Measurements from ENCODE around the gene PAOX.
"Not testable (repeated sequence)": the region's sequence is repeated elsewhere in the genome, so short reads cannot be mapped to it uniquely, and the experiment has no call there.

The PAOX gene

DNA sequence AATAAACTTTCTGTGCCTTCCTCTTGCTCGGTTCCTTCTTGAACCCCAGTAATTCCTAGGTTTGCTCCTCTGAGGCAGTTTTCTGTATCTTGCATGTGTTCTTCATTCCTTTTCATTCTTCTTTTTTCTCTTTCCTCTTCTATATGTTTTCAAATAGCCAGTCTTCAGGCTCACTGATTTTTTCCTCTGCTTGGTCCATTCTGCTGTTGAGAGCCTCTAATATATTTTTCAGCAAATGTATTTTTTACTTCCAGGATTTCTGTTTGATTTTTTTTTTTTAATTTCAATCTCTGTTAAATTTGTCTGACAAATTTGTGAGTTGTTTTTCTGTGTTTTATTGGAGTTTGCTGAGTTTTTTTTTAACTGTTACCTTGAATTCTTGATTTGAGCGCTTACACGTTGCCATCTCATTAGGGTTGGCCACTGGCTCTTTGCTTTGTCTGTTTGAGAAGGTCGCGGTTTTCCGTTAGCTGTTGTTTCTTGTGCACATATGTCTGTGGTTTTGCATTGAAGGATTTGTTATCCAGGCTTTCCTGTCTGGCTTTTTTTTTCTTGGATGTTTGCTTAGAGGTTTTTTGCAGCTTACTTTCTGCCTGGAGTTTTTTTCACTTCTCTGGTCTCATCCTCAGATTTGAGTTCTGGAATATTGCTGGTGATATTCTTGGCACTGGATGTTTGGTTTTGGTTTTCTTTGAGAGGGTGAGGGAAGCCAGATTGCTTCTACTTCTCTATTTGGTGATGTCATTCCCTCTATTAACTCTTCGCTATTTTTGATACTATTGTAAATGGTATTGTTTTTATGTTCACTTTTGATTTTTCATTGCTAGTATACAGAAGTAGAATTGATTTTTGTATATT is 32.7 kb downstream of the PAOX start:
- DNase-seq = no peak

DNA sequence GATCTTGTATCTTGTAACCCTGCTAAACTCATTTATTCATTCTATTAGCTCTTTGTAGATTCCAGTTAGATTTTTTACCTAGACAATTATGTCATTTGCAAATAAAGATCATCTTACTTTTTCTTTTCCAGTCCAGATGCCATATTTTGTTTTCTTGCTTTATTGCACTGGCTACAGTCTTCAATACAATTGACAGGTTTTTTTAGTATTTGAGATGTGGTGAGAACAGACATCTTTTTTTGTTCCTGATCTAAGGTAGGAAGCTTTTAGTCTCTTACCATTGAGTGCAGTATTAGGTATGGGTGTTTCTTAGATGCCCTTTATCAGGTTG is 33.3 kb downstream of the PAOX start:
- DNase-seq = no peak

DNA sequence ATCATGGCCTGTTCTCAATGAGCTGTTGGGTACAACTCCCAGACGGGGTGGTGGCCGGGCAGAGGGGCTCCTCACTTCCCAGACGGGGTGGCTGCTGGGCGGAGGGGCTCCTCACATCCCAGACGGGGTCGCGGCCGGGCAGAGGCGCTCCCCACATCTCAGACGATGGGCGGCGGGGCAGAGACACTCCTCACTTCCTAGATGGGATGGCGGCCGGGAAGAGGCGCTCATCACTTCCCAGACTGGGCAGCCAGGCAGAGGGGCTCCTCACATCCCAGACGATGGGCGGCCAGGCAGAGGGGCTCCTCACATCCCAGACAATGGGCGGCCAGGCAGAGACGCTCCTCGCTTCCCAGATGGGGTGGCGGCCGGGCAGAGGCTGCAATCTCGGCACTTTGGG is 35.3 kb downstream of the PAOX start:
- not testable (repeated sequence) for DNase-seq

DNA sequence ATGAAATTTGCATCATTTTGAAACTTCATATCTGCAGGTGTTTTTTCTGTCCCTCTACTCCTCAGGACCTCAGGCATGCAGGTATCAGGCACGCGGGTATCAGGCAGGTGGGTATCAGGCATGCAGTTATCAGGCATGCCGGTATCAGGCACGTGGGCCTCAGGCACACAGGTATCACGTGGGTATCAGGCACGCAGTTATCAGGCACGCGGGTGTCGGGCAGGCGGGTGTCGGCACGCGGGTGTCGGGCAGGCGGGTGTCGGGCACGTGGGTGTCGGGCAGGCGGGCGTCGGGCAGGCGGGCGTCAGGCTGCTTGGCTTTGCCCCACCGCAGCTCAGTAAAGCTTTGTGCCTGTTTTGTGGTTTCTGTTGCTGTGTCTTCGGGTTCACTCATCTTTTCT is 36.7 kb downstream of the PAOX start:
- no peak for DNase-seq

DNA sequence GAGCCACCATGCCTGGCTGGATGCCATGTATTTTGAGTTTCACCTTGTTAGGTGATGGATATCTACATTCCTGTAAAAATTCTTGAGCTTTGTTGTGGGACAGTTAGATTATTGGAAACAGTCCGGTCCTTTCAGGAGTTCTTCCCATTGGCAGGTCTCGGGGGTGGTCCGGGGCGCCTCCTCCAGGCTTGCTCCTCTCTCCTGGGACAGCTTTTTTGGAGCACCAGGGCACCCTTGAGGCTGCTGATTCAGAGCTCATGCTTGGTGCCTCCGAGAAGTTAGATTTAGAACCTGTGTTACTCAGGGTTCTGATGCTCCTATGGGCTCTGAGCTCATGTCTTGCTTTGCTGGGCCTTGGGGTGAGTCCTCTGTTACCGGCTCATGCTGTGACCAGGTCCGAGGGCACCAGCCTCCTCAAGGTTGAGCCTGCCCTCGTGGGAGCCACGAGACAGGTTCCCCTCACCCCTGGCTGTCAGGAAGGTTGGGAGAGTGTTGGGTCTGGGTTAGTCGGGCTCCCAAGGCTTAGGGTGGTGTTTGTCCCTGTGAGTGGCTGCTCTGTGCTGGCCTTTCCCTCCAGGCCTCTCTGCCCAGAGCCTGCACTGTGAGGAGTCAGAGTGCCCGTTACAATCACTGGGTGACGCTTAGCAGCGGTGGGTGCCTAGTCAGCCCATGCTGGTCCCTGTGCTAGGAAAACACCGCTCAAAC is 39.4 kb downstream of the PAOX start:
- no peak for DNase-seq

DNA sequence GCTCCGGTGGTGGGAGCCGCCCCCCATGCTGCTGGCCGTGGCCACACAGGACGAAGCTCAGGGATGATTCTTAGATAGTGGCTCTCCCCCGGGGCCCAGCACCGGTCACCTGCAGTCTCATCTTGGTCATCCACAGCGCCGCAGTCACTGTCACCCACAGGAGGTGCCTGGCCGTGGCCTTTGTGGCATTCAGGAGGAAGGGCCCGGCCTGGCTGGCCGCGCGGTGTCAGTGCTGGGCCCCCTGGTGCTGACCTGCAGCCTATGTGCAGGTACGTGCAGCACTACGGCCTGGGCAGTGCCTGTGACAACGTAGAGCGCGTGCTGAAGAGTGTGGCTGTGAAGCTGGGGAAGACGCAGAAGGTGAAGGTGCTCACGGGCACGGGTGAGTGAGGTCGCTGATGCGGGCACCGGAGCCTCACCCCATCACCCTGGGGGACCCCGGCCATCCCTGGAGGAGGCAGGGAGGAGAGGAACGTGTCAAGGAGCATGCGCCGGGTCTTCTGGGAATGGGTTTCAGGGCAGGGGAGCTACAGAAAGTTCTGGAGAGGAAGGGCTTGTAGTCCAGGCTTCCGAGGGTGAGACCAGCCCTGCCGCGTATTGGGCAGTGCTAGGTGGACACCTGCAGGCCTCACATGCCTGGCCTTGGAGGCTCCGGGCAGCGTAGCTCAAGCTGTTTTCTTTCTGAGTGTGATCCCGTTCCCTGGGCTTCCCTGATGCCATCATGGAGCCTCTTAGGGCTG is 40.3 kb downstream of the PAOX start:
- no peak for DNase-seq

DNA sequence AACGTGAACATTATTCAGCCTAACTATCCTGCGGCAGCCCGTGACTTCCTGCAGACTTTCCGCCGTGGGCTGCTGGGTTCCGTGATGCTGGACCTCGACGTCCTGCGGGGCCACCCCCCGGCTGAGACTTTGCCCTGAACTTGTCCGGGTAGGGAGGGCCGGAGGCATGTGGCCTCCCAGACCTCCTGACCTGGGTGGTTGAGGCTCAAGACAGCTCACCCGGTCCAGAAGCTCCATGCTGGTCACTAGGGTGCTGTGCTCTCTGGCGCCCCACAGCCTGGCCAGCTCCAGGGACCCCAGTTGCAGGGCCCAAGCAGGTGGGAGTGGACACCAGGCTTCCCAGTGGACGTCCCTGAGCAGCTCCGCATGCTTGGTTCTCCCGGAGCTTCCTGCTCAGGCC is 41.0 kb downstream of the PAOX start:
- no peak for DNase-seq

DNA sequence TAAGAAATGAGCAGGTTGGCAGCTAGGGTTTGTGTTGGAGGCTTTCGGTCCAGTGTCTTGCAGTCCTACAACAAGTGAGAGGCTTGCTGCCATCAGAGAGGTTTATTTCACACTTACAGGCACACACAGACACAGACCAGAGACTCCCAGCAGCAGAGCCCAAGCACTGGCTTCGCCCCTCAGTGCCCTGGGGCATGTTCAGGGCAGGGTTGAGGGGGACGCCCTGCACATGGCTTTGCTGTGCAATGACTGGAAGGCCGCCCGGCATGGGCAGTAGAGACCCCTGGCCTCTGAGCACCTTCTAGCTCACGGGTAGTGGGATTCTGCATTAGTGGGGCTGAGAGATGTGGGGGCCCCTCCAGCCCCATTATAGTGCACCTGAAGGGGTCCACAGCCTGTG is 41.5 kb downstream of the PAOX start:
- DNase-seq = no peak

DNA sequence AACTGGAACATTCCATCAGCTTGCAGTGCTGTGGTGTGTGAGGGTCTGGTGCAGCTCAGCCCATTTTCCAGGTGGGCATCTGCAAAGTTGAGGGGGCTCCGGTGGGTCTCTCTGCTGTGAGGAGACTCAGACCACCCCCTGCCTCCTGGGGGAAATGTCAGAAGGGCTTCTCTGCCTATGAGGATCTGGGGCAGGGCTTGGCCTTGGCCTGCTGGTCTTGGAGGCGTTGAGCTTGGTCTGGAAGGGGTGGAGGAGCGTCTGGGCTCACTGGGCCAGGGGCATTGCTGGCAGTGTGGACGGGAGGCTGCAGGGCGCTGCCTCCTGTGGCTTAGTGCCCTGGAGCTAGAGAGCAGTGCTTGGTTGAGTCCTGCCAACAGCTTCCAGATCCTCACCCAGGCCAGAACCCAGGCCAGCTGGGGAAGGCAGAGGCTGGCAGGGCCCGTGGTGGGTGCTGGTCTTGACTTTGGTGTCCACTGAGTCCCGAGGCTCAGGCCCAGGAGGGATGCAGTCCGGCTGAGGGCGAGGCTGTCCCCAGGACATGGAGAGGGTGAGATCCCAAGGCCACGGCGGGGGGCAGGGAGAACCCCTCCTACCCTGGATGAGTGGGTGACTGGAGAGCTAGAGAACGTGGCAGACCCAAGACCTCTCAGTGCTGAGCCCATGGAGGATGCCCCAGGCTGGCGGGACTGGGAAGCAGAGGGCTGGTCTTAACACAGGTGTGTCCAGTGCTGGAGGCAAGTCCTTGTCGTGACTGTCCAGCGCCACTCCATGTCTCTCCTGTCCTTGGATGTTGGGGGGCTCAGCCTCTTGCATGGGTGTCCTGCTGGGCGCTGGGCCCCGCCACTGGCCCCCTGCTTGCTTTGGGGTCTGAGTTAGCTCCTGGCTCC is 42.5 kb downstream of the PAOX start:
- no peak for DNase-seq

DNA sequence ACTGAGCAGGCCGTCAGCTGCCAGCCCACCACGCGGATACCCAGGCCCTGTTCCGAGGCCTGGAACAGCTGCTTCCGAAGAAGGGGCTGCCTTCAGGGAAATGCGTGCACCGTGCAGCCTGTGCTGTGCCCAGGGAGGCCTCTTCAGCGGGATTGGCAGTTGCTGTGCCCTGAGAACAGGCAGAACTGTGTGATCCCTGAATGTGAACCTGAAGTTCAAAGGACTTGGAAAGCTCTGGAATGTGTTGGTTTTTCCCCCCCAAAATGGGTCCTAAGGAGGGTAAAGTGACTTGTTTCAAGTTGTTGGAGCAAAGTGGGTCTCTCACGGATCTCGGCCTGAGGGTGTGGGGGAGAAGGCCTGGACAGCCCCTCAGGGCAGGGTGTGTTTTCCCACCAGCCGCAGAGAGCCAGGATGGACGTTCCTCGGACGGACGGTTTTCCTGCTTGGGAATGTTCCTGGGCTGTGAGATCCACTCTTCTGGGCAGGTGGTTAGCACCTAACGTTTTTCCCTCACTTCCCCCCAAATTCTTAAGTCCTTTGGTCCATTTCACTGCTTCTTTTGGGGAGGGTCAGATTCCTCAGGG is 43.3 kb downstream of the PAOX start:
- DNase-seq = no peak

DNA sequence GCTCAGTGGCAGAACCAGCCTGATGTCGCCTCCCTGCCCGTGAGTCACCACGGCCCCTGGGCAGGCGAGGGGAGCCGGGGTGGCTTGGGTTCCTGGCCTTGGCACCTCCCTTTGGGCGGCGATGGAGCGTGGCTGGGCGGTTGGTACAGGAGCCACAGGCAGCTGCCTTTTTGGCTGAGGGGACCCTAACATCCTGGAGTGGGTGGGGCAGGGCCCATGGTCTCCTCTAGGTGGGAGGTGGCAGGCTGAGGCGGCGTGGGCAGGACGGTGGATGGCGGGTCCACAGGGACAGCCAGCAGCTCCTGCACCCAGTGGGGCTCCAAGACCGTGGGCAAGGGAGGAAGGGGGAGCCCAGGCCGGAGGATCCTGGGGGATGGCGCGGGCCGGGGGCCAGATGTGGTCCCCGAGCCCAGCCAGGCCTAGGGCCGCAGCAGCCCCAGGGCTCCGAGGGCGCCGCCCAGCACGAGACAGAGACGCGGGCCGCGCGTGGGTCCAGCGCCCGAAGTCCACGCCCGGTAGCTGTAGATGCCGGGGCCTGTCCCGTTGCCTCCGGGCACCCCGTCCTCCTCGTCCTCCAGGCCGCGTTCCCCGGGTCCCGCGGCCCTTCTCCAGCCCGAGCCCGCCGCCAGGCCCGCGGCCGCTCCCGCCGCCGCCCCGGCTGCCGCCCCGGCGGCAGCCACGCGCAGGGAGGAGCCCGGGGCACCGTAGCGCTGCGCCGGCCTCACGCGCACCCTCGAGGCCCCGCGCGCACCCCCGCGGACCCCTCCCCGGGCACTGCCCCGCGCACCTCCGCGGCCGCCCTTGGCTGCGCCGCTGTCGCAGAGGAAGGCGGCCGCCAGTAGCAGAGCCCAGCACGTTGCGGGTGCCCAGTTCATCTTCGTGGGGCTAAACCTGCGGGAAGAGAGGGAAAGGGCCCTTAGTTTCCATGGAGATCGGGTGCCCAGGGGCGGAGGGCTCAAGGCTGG is 44.0 kb downstream of the PAOX start:
- DNase-seq = no peak

DNA sequence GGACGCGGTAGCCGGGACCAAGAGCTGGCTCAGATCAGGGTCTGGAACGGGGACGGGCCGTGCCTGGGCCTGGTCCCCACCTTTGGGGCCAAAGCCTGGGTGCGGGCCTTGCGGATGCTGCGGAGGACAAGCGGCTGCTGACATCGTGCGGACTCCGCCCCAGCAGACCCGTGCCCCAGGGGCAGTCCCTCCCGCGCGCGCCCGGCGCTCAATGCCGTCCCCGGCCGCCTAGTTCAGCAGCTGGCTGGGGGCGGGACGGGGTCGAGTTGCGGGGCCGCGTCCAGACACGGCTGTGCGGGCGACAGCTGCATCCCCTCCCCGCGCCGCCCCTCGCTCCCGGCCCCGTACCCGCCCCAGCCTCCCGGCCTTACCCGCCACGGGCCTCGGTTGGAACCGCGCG is 45.0 kb downstream of the PAOX start:
- DNase-seq = not testable (repeated sequence)

DNA sequence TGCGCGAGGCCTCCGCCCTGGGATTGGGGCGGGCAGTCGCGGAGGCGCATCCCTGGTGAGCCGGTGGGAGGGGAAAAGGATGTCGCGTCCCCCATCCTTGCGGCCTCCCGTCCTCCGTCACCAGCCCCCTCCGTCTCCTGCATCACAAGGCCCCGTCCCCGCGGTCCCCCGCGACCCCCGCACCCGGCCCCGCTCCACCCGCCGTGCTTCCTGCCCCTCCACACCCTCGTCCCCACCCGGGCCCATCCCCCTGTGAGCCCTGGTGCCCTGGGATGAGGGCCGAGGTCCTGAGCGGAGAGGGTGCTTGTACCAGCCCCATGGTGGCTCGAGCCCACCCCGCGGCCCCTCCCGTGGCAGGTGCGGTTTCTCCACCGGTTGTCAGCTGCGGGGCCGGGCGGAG is 45.5 kb downstream of the PAOX start, which contains the start of gene SPRN:
Gene SPRN, minus strand, starts transcription at position 25 of the 400 bp plus-strand sequence. CDS start 944 bp downstream, outside the sequence.
- not testable (repeated sequence) for DNase-seq

DNA sequence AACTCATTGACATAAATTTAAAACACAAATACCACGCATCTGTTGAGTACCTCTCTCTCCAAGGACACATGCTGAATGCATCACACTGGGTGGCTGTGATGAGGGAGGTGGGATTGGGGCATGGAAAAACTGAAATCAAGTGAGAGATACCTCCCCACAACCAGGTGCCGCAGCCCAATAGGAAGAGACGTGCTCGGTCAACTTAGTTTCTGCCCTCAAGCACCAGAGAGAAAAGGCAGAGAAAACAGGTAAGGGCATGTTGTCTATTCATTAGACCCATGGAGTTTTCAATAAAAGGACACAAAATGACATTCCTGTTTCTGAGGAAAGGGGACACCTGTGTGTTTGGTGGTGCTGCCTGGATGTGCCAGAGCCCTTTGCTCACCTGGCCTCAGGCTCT is 50.5 kb downstream of the PAOX start:
- not testable (repeated sequence) for DNase-seq

DNA sequence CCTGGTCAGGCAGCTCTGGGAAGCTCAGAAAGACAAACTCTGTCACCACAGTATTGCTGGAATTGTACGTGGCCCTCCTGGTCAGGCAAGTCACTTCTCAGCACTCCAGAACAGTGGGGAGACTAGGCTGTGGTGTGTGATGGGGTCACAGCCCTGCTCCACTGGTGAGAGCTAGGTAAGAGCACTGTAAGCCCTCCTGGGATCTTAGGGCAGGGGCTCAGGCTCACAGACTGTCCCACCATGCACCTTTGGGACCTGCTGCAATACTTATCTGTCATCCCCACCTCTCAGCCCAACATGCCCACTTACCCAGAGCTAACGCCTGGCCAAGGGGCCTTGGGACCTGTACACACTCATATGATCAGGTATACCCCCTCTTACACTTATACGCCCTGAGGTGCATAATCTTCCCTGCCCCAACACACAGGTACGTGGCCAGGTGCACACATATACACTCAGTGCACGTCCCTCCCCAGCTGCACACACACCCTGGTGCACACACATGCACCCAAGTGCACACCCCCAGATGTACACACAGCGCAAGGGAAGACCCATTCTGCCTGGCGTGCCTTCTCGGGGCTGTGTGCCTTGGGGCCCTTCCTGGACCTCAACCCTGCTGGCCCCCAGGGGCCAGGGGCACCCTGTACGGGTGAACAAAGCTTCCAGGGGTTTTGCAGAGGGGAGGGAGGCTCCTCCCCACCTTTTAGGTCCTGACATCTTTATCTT is 53.0 kb downstream of the PAOX start:
- DNase-seq = not testable (repeated sequence)

DNA sequence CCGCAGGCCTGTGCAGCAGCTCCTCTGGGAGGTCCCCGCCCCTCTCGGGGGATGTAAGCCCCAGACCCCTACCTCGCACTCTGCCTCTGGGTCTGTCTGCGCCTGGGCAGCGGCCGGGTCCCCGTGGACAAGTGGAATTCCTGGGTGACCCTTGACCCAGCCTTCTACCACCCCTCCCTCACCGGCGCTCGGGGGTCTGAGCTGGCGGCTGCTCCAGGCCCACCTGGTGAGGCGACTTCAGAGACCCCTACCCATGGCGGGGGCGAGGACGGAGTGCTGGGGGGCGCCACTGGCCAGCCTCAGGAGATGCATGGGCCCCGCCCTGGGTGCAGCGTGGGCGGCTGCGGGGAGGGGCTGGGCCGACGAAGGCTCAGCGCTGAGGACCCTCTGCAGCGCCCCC is 53.7 kb downstream of the PAOX start:
- not testable (repeated sequence) for DNase-seq

DNA sequence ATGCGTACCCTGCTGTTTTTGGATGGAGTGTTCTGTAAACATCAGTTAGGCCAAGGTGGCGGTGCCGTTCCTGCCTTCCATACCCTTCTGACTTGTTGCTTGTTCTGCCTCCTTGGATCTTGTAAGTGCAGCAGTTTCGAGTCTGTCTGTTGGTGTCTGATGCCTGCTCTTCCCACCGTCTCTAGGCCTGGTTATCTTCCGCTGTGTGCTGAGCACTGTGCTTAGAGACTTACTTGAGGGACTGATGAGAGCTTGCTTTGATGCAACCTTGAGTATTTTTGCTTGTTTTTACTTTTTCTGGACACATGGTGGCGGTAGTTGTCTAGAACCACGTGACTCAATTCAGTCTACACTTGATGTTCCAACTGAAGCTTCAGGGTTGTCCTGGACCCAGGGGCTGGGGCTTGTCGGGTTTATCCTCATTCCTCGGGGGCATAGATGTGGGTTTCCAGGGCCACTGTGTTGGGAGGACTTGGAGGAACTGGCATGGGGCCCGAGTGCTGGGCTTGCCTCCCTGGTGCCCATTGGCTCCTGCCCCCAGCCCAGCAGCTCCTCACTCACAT is 59.7 kb downstream of the PAOX start:
- peak; percentile 20 for DNase-seq

DNA sequence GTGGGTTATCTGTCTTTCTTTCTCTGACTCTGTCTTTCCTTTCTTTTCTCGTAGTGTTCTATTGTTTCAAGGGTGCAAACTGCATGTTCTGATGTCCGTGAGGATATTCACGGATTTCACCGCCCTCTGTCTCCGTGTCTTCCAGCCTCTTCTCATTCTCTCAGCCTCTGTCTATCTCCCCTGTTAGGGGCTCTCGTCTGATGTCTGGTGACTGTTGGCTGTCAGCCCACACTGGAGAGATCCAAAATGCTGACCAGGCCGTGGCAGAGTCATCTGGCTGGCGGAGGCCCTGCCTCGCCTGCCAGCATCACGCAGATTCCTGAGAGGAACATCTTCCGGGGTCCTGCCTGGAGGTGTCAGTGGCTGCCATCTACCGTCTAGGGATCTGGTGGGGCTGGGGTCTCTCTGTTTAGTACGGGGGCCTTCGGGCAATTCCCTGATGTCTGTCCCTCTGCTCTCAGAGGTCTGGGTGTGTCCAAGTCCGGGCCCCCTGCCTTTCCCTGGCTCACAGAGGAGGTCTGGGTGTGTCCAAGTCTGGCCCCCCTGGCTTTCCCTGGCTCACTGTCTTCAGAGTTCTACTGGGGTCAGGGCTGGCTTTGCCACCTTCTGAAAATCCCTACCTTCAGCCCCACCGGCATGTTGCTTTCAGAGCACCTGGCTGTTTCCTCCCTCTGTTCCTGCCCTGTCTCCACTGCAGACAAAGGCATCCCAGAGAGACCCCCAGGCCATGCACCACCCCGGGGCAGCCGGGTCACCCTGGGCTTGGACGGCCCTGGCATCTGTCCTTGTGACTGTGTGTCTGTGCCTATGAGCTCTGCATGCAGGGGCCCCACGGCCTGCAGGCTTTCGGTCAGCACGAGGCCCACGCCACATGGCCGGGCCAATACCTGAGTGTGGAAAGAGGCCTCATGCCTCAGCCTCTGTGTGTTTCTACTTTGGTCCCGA is 60.7 kb downstream of the PAOX start:
- DNase-seq = no peak
